Stimulated activated CD8-positive, alpha-beta memory T cell treated with anti-CD3 and anti-CD28 coated beads, Interleukin-15, amount 100 ng/mL, for 4 hours (primary cell): ENCODE measurements around the gene GNAT3.

Experiments
- DNase-seq, 2 donors: peaks; one replicate each; pipeline ENCODE4 v3.0.0-alpha.2; 2020; ENCODE audit warnings: low read depth in 2 of 2

Gene GNAT3

GRCh38 chr7:80500325-80500724 lies 11.5 kb downstream of the GNAT3 start:
- DNase-seq: no peak

GRCh38 chr7:80499350-80499953 lies 12.4 kb downstream of the GNAT3 start:
- DNase-seq: no peak

DNA sequence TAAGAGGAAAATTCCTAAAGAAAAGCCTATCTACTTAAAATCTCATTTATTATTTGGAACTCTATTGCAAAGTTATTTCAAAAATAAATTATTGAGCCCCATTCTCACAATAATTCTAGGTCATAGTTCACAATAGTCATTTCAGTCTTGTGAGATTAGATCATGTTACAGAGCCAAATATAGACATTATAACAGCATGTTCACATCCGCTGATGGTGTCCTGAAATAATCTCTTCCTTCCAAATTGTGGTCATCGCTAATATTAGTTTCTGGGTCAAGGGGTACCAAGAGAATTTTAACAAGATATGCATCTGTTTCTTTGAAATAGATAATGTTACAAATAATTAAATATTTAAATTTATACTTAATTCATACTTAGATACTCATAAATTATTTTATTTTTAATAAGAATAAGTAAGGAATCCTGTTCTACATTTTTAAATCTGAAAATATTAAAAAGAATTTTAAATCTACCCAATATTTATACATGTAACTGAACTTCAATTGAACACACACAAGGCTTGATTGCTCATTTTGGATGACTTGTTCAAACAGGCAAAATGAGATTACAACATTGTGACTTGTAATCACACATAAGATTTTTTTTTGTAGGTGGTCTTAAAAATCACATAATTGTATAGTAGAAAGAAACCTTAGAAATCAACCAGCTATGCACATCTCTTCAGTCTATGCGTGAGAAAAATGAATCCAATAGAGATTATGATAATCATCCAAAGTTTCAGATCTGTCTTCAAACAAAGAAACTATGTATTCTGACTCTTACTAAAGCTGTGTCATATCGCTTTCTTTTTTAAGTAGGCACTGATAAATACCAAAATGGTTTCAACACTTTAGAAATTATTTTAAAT lies 13.1 kb downstream of the GNAT3 start:
- DNase-seq: no peak

DNA sequence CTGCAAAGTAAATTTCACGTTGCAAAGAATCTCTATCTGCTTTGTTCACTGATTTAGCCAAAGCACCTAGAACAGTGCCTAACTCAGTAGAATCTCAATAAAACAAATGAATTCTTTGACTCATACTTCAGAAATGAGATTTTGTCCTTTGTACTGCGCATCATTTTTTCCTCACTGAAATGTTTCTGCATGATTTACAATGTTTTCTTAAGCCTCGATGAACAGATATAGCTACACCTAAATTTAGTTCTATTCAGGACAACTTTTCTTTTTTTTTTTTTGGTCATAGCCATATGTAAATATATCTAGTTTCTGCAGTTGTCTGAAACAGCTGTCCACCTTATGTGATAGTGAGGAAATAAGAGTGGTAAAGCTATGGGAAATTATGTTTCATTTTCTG lies 15.3 kb downstream of the GNAT3 start:
- DNase-seq: no peak

GRCh38 chr7:80493121-80493849 lies 18.6 kb downstream of the GNAT3 start:
- no peak for DNase-seq

DNA sequence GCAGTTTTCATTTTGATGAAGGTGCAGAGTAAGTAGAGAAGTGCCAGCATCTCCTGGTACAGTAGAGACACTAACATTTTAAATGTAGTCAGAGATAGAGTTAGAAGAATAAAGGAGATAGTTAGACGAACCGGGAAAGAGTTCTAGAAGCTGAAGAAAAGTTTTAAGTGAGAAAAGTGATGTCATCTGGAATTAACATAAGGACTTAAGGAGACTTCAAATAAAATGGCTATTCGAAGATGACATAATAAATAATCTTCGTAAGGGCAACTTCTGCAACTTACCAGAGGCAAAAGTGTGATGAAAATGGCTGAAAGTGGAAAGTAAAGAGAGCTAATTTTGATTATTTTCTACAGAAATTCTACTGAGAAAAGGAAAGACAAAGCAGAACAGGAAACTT lies 20.4 kb downstream of the GNAT3 start:
- no peak for DNase-seq

GRCh38 chr7:80488851-80489370 lies 23.0 kb downstream of the GNAT3 start:
- DNase-seq: no peak

DNA sequence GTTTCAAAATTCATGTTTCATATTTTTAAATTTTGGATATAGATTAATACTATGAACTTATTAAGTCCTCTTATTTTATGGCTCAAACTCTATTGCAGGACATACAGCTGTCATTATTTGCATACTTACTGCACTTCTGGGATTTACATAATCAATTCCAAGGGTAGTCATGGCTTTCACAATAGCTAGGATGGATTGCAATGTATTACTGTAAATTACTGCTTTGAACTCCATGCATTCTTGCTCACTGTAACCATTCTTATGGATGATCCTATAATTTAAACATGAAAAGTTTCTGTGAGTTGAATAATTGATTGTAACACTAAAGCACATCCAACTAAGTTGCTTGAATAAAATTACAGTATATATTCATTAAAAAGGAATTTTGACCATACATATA lies 23.5 kb downstream of the GNAT3 start:
- no peak for DNase-seq

GRCh38 chr7:80485721-80486120 lies 26.1 kb downstream of the GNAT3 start:
- DNase-seq: no peak

DNA sequence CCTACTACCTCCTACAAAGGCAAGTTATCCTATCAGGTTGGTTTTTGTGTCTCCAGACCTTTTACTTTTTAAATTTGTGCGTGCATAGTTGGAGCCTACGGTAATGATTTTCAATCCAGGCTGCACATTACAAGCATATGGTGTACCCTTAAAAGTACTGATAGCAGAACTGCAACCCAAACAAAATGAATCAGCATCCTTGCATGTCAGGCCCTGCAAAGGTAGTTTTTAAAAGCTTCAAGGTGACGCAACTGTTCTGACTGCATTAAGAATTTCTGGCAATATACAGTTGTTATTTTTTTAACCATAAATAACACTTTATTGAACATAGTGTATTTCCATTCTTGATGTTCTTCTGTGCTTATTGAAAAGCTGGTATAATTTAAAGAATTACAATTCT lies 28.9 kb downstream of the GNAT3 start:
- no peak for DNase-seq

- no peak for DNase-seq
Observed at GRCh38 chr7:80481196-80481884, 30.5 kb downstream of the GNAT3 start.

DNA sequence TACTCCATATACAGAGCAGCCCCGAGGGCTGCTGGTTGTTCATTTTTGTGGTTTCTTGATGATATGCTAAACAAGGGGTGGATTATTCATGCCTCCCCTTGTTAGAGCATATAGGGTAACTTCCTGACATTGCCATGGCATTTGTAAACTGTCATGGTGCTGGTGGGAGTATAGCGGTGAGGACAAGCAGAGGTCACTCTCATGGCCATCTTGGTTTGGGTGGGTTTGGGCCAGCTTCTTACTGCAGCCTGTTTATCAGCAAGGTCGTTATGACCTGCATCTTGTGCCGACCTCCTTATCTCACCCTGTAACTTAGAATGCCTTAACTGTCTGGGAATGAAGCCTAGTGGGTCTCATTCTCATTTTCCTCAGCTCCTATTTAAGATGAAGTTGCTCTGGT lies 31.3 kb downstream of the GNAT3 start:
- no peak for DNase-seq

DNA sequence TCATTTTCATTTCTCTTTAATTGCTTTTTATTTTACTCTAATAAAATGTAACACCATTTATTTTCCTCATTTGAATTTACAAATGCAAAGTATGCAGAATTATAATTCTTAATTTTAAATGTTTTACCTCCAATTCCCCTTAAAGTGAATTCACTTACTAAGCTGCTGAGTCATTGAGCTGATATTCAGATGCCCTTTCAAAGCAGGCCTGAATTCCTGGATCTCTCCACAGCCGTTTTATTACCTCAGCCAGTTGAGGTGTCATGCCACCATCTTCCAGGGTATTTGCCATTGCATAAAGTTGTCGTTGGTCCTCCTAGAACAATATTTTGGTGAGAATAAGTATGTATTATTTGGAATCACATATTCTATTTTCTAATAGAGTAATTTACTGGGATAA lies 33.2 kb downstream of the GNAT3 start:
- DNase-seq: no peak

- no peak for DNase-seq
Observed at GRCh38 chr7:80476035-80476434, 35.8 kb downstream of the GNAT3 start.

GRCh38 chr7:80475383-80475782 lies 36.5 kb downstream of the GNAT3 start:
- DNase-seq: no peak

DNA sequence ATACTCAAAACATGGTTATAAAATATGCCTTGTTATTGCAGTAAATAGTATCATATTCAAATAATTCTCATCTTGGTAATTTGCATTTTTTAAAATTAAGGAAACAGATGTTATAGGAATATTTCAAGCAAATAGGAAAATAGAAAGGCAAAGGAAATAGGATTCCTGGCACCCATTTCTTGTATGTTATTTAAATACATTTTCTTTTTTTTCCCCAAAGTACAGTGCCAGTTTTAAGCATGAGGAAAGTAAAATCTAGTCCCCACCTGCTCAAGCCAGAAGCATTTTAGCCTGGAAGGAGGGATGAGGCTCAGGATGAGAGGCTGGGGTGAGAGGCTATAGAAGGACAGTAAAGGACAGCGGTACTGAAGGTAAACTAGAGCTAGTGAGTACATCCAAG lies 38.1 kb downstream of the GNAT3 start:
- DNase-seq: no peak

- DNase-seq: no peak
Observed at GRCh38 chr7:80472491-80473200, 39.2 kb downstream of the GNAT3 start.

DNA sequence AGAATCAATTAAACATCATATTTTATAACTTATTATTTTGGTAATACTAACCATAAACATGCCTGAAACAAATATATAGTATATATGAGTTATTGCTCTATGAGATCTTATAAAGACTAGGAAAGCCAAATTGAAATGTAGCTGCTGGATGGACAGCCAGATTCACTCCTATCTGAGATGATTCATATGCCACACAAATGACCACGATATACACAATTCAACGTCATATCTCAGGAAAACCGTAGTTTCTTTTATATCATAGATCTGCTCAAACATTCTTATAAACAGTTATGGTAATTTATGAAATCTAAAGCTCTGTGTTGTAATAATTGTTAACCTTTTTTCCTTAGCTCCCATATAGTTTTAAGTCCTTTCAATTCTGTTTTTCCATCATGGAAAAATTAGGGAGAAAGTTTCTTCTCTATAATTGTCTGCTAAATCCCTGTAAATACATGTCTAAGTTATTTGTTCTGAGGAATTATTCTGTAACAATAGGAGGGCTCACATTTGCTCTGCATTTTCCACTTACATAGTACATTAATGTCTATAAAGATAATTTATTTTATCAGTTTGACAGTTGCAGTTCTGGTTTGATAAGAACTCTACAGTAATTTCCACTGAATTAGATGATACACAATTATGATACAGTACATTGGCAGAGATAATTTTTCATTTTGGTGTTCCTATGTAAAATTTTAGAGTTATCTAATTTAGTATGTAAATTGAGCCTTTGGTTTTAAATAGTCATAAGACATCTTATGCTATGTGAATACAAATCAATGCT lies 42.7 kb downstream of the GNAT3 start:
- no peak for DNase-seq

- no peak for DNase-seq
Observed at GRCh38 chr7:80467069-80467468, 44.8 kb downstream of the GNAT3 start.

DNA sequence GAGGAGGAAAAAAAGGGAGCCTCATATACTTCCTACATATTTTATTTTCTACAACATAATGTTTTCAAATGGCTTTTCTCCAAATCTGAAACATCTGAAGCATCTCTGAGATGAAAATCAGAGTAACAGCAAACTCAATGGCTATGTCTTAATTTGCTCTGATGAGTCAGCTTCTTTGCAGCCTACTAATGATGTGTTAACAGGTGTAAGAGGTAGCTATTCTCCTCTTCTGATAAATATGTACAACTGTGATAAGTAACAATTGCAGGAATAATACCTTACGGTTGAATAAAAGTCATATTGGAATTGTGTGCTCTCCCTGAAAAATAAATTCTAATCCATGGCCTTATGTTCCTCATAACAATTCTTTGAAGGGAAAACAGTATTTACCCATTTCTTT lies 45.2 kb downstream of the GNAT3 start:
- no peak for DNase-seq

- no peak for DNase-seq
Observed at GRCh38 chr7:80464211-80464610, 47.7 kb downstream of the GNAT3 start.
